Thoracic aorta (tissue), 2 donors: ENCODE results near the gene LYRM9. TPM values are rescaled to one million over a fixed set of nuclear protein-coding genes. Genes with fewer than 3 reads are reported as not detected.
"Not testable (repeated sequence)": the region's sequence is repeated elsewhere in the genome, so short reads cannot be mapped to it uniquely, and the experiment has no call there.

Experiments
- ATAC-seq: fragments of 150-250 bp; one replicate; pipeline ENCODE4 v1.8.0; 2017; ENCODE audit warnings: low read depth; ENCODE audit not compliant: insufficient number of reproducible peaks, low FRiP score
- DNase-seq: peaks from one replicate; pipeline ENCODE4 v3.0.0-alpha.2; 2020; ENCODE audit warnings: low spot score
- H3K27ac ChIP-seq, 2 donors: fragments of 200-600 bp; sonication (generic); 1 replicate in 1 of 2; 2 replicates in 1 of 2; pipeline ENCODE4 v1.5.1; 2016; ENCODE audit warnings: mild to moderate bottlenecking in 2 of 2, moderate library complexity in 2 of 2
- H3K27me3 ChIP-seq: fragments of 200-600 bp; sonication (generic); replicated peaks from 2 replicates; pipeline ENCODE4 v1.6.0; 2016; ENCODE audit warnings: mild to moderate bottlenecking; ENCODE audit not compliant: insufficient read depth
- H3K36me3 ChIP-seq: fragments of 200-600 bp; sonication (generic); one replicate; pipeline ENCODE4 v1.5.1; 2016
- H3K4me1 ChIP-seq, 2 donors: fragments of 200-600 bp; sonication (generic); 1 replicate in 1 of 2; 2 replicates in 1 of 2; pipeline versions ENCODE4 v1.5.1 to v1.6.0; 2016; ENCODE audit warnings: low read depth in 2 of 2, mild to moderate bottlenecking in 1 of 2; ENCODE audit not compliant: control insufficient read depth in 1 of 2
- H3K4me3 ChIP-seq: fragments of 200-600 bp; sonication (generic); 2 replicates; pipeline ENCODE4 v1.5.1; 2016; ENCODE audit warnings: mild to moderate bottlenecking
- H3K9me3 ChIP-seq: fragments of 200-600 bp; sonication (generic); 2 replicates; pipeline ENCODE4 v1.5.1; 2016
- total RNA-seq, 2 donors: library from RNA; depleted of rRNA; stranded (reverse); fragments of >200 nt; gene quantifications; one replicate each; pipeline versions ENCODE4 v1.1.0 to v1.2.3, GENCODE V29; 2016
- TF ChIP-seq, protein P1 (sequence below): fragments of 200-600 bp; sonication (generic); IDR thresholded peaks from one replicate; pipeline ENCODE4 v1.5.1; 2019; ENCODE audit warnings: antibody characterized with exemption

The LYRM9 gene
- total RNA-seq, 2 donors from 2014 or later: 10.6 to 27.2 TPM

DNA sequence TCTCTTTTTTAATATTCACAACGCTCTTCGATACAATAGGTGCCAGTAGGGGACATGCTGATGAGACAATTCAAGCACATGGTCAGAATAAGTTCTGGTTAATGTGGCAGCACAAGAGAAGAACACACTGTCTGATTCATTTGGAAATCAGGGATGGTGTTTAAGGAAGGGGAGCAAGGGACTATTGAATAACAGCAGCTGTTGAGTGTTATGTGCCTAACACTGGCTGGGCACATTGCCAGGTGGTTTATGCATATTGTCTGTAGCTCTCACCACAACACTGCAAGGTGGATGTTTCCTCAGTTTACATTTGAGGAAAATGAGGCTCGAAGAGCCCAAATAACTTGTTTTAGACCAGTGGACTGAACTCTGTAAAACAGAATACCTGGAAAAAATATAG is 44.2 kb downstream of the LYRM9 start:
- DNase-seq (no peak), ATAC-seq (no peak)
- Histone ChIP-seq H3K27ac (no peak overlapping the region), H3K36me3 (no peaks in the 10 kb centered on the region), H3K4me1 (no peaks in the 10 kb centered on the region), H3K4me3 (no peak overlapping the region), H3K27me3 (no peaks in the 10 kb centered on the region), H3K9me3 (no peaks in the 10 kb centered on the region)
- TF ChIP-seq, protein P1, sequence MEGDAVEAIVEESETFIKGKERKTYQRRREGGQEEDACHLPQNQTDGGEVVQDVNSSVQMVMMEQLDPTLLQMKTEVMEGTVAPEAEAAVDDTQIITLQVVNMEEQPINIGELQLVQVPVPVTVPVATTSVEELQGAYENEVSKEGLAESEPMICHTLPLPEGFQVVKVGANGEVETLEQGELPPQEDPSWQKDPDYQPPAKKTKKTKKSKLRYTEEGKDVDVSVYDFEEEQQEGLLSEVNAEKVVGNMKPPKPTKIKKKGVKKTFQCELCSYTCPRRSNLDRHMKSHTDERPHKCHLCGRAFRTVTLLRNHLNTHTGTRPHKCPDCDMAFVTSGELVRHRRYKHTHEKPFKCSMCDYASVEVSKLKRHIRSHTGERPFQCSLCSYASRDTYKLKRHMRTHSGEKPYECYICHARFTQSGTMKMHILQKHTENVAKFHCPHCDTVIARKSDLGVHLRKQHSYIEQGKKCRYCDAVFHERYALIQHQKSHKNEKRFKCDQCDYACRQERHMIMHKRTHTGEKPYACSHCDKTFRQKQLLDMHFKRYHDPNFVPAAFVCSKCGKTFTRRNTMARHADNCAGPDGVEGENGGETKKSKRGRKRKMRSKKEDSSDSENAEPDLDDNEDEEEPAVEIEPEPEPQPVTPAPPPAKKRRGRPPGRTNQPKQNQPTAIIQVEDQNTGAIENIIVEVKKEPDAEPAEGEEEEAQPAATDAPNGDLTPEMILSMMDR: no peak

DNA sequence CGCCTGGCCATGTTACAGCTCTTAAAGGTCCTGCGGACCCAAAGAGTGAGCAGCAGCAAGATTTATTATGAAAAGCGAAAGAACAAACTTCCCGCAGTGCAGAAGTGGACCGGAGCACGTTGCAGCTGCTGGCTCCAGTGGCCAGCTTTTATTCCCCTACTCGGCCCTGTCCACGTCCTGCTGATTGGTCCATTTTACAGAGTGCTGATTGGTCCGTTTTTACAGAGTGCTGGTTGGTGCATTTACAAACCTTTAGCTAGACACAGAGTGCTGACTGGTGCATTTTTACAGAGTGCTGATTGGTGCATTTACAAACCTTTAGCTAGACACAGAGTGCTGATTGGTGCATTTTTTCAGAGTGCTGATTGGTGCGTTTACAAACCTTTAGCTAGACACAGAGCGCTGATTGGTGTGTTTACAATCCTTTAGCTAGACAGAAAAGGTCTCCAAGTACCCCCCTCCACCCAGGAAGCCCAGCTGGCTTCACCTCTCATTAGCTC is 46.3 kb downstream of the LYRM9 start:
- H3K27ac ChIP-seq, H3K4me1 ChIP-seq, ATAC-seq, H3K27me3 ChIP-seq, H3K9me3 ChIP-seq, H3K4me3 ChIP-seq, DNase-seq, H3K36me3 ChIP-seq: not testable (repeated sequence)

DNA sequence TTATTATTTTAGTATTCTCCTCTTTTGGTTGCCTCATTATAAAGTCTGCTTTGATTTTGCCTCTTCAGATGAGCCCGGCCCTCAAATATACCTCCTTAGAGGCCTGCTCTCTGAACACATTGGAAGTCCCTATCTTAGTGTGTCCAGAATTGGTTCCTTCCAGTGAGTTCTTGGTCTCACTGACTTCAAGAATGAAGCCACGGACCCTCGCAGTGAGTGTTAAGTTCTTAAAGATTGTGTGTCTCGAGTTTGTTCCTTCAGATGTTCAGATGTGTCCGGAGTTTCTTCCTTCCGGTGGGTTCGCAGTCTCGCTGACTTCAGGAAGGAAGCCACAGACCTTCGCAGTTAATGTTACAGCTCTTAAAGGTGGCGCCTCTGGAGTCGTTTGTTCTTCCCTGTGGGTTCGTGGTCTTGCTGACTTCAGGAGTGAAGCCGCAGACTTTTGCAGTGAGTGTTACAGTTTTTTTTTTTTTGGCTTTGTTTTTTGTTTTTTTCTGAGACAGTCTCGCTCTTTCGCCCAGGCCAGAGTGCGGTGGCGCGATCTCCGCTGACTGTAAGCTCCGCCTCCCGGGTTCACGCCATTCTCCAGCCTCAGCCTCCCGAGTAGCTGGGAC is 47.0 kb downstream of the LYRM9 start:
- TF ChIP-seq, protein P1: no peak
- DNase-seq (no peak), ATAC-seq (no peak)
- no peaks in the 10 kb centered on the region for H3K9me3 ChIP-seq
- H3K36me3 ChIP-seq: no peaks in the 10 kb centered on the region
- no peaks in the 10 kb centered on the region for H3K27me3 ChIP-seq
- no peak overlapping the region for H3K27ac ChIP-seq
- H3K4me3 ChIP-seq: no peak overlapping the region
- no peaks in the 10 kb centered on the region for H3K4me1 ChIP-seq

- no peak overlapping the region for H3K4me3 ChIP-seq
- no peaks in the 10 kb centered on the region for H3K36me3 ChIP-seq
These were observed 47.7 kb downstream of the LYRM9 start for GRCh38 chr17:27845264-27846041.

DNA sequence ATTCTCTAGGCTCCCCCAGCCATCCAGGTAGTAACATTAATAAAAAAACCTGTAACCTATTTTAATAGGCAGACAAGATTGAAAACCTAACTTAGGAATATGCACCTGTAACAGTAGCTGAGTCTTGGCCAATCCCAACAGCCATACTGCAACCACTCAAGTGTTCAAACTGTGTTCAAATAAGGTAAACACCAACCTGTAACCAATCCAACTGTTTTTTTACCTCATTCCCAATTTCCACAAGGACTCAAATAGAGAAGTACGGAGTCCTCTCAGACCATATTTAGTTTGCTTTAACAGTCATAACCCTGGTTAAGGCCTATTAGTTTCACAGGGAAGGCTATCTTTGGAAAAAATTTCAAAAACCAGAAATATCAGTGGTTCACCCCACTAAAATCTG is 52.5 kb downstream of the LYRM9 start:
- no peak for ATAC-seq
- DNase-seq: no peak
- Histone ChIP-seq H3K4me1 (no peaks in the 10 kb centered on the region), H3K4me3 (no peak overlapping the region), H3K9me3 (no peaks in the 10 kb centered on the region), H3K27me3 (no peaks in the 10 kb centered on the region), H3K36me3 (no peaks in the 10 kb centered on the region), H3K27ac (no peak overlapping the region)
- TF ChIP-seq, protein P1: no peak

More at GRCh38 chr17:27845264-27846041, 47.7 kb downstream of the LYRM9 start:
- H3K9me3 ChIP-seq: no peaks in the 10 kb centered on the region
- H3K4me1 ChIP-seq: no peaks in the 10 kb centered on the region
- DNase-seq (no peak), ATAC-seq (no peak)
- no peaks in the 10 kb centered on the region for H3K27me3 ChIP-seq
- no peak overlapping the region for H3K27ac ChIP-seq
- TF ChIP-seq, protein P1: no peak

DNA sequence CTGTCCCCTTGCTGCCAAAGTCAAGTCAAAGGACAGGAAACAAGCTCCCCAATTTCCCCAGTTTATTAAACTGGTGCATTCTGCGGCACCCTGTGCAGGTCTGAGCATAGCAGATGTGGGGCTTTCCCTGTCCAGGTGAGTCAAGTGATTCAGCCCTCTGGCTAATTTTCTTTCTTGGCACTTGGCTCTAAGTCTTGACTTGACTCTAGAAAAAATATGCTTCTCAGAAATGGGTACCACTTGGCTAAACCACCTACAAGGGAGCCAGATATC is 52.8 kb downstream of the LYRM9 start:
- not testable (repeated sequence) for DNase-seq, H3K4me1 ChIP-seq, H3K27me3 ChIP-seq, H3K4me3 ChIP-seq, ATAC-seq, H3K36me3 ChIP-seq, H3K9me3 ChIP-seq, H3K27ac ChIP-seq

DNA sequence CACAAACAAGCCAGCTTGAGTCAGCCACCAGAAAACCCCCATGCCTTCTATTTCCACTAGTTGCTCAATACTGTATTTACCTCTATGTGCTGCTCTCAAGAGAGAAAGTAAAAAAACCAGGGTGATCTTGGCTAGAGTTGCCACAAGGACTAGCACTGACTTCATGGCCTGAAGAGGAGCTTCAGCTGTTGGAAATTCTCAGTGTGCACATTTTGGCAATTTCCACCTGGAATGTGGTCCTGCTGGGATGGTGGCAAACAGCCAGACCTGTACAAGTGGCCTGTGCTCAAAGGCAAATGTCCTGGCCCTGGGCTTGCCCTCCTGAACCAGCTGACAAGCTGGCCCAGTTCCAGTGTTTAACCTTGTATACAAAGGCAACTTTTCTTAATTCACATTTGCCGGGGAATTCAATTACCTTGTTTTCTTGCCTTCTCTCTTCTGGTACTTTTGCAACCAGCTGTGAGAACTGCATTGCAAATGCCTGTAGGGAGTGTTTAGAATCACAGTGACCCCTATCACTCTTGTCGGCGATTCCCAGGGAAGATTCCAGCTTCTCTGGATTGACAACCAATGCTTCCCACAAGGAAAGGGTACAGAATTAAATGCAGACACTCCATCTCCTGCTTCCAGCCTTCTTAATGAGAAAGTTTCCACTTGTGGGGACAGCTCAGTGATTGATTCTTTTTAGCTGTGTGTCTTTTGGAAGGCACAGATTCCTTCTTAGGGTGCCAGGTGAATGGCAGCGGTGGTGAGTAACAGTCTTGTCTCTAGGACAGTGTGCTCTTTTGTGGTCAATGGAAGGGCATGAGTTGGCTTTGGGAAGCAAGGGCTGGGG is 53.4 kb downstream of the LYRM9 start:
- not testable (repeated sequence) for ATAC-seq, H3K36me3 ChIP-seq, H3K27me3 ChIP-seq, H3K4me3 ChIP-seq, H3K27ac ChIP-seq, H3K9me3 ChIP-seq, DNase-seq, H3K4me1 ChIP-seq

- not testable (repeated sequence) for H3K27me3 ChIP-seq, H3K4me3 ChIP-seq, H3K9me3 ChIP-seq, H3K27ac ChIP-seq, ATAC-seq, H3K36me3 ChIP-seq, DNase-seq, H3K4me1 ChIP-seq
These were observed 54.6 kb downstream of the LYRM9 start for GRCh38 chr17:27838607-27839006.
